HG03175 (cell line): ENCODE data around the gene CNMD.

ENCODE experiments used
- ATAC-seq: cut with Tn5 transposase; IDR thresholded peaks from one replicate; pipeline ENCODE4 v1.9.1; 2021; ENCODE audit warnings: mild to moderate bottlenecking, moderate library complexity; ENCODE audit not compliant: unreplicated experiment

The CNMD gene

GRCh38 chr13:52739468-52740071 is at the start of gene CNMD:
CNMD (minus strand) TSS chr13:52739820; CDS start chr13:52739701, 119 bp downstream.
- ATAC-seq, result no peak

DNA sequence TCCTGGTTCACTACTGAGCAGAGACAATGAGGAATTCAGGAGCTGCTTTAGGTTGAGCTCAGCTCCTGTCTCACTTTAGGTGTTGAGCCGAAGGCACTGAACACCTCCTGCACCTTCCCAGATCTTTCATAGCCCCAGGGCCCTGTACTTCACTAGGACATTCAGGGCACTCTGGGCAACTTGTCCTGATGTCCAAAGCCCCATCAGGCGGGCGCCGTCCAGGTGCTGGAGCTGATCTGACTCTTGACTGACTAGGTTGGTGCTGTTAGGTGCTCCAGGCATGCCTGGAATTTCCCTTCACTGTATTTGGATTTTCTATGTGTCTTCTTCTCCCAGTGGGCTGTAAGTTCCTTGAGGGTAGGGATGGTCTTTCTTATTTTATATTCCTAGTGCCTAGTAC is 48.4 kb upstream of the CNMD start:
- no peak for ATAC-seq

DNA sequence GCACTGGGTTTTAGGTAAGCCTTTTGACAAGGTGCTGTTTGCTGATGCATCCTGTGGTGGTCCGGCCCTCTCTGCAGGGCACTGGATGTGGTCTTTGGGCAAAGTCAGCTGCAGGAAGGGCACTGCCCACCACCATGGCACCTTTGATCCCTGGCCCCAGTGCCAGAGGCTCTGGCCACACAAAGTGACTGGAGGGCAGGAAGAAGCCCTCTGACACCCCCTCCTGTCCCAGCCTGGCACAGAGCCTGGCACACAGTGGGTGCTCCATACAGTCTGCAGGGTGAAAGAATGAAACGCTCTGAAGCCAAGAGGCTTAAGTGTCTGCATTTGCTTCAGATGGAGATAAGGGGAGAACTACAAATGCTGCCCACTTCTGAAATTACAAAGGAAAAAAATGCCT is 47.6 kb upstream of the CNMD start:
- ATAC-seq, result no peak

- ATAC-seq, result no peak
These were observed 47.1 kb upstream of the CNMD start for GRCh38 chr13:52786766-52787165.

- ATAC-seq, result no peak
These were observed 46.1 kb upstream of the CNMD start for GRCh38 chr13:52785739-52786138.

- no peak for ATAC-seq
These were observed 45.1 kb upstream of the CNMD start for GRCh38 chr13:52784591-52785340.

DNA sequence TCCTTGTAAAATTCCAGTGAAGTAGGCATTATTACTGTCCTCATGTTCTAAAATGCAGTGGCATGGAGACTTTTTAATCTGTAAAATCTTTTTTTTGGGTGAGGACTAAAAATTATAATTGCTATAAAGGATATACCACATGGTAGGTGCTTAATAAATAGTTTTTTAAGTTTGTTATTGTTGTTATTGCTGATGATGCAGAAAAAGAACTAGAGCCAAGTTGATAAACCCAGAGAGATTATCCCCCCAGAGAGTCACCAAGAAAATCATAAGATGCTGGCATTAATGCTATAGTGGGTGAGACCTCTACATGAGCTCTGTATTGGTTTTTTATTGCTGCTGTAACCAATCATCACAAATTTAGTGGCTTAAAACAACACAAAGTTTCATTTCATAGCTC is 44.3 kb upstream of the CNMD start:
- ATAC-seq, result no peak

GRCh38 chr13:52782471-52783448 is 43.1 kb upstream of the CNMD start:
- no peak for ATAC-seq

DNA sequence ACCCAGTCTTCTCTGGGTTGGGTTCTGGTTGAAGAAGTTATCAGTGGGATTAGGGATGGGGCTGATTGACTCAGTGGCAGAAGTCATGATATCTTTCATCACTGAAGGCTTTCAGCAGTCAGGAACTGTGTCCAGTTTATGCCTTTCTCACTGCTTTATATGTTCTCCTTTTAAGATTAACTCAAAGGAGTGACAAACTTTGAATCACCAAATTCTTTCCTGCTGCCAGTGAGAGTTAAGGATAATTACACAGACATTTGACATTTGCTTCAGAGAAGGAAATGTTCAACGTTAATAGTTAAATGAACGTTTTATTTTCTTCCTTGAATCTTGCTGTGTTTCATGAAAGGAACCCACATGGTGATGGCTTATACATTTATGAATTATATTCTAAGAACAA is 41.0 kb upstream of the CNMD start:
- no peak for ATAC-seq

DNA sequence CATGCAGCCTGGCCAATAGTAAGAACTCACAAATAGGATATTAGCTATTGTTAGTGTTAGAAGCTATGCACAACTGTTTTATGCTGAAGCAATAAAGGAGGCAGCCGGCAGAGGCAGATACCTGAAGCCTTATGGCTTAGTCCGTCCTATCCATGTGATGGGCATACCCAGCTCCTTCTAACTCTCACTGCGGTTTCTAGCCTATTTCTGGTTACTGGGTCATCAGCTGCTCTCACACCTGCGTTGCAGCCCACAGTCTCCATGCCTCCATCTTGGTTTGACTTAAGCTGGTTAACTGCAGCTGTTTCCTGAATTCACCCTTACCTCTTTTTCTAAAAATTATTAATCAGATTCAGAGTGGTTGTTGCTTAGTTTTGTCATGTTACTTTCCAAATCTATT is 40.5 kb upstream of the CNMD start:
- no peak for ATAC-seq

DNA sequence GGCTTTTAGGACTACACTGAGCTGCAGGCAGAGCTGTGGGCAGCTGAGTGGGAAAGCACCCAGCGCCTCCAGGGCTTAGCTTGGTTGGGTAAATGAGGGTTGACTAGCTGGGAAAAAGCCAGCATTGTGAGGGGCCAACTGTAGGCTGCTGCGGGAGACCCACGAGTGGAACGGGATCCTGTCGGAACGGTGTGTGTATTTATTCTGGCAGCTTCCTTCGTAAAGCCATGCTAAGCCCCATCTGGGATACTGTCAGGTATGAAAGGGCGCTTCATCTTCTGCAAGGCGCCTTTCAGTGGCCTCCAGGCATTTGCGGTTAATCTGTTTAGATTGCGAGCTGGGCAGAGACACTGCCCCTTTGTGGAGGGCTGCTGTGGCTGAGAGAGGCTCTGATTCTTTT is 39.5 kb upstream of the CNMD start:
- no peak for ATAC-seq

DNA sequence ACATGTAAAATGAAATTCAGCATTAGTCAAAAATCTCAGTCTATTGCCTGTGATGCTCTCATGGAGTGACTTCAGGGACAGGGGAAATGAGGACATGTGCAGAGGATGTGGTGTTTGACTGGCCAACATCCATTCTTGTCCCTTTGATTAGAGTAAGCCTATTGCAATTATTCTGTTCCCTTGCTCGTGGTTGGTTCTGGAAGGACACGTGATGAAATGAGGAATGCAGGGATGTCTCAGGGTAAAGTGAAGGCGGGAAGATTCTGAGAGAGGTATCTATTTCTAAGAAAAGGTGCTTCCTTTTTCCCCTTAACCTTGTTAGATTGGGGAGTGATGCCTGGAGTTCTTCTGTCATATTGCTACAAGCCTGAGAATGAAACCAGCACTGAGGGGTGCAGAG is 37.1 kb upstream of the CNMD start:
- ATAC-seq, result no peak

DNA sequence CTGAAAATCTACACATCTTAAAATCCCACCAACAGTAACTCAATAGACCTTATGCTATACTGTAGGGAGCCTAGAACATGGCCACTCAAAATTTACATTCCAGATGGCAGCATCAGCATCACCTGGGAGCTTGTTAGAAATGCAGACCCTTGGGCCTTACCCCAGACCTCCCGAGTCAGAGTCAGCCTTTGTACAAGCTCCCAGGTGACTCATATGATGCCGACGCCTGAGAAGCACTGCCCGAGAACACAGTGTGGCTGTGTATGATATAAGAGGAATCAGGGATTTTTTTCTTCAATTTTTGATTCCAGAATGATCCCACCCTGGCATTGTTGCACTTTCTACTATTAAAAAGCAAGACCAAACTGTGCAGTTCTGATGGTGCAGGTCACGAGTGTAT is 35.9 kb upstream of the CNMD start:
- ATAC-seq, result no peak

- ATAC-seq, result no peak
These were observed 28.4 kb upstream of the CNMD start for GRCh38 chr13:52767949-52768516.

DNA sequence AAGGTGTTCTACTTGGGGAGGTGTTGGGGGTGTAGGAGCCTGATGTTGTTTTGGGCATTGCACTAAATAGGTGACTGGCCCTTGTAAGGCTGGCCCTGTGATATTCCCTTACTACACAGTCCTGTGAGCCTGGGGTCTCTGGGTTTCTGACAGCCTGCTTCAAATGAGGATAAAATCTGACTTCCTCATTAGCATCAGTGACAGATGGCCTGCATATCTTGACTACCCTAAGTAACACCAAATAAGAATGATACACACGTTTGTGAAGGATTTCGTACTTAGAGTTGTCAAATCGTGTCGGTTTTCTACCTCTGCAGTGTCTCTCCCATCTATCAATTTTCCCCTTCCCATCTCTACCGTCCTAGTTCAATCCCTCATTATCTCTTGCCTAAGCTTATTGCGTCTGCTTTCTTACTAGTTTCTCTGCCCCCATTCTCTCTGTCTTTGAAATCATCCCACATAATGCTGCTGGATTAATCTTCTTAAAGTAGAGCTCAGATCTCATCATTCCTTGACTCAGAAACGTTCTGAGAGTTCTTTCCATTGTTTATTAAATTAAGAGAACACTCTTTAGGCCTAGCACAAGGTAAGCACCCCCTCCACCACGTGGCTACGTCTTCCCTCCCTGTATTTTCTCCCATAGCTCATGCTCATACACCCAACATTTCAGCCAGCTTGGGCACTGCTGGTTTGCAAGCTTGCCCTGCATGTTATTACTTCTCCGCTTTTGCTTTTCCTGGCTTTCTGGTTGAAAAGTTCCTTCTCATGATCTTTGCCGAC is 26.2 kb upstream of the CNMD start:
- no peak for ATAC-seq

- ATAC-seq, result no peak
These were observed 20.5 kb upstream of the CNMD start for GRCh38 chr13:52760077-52760476.

DNA sequence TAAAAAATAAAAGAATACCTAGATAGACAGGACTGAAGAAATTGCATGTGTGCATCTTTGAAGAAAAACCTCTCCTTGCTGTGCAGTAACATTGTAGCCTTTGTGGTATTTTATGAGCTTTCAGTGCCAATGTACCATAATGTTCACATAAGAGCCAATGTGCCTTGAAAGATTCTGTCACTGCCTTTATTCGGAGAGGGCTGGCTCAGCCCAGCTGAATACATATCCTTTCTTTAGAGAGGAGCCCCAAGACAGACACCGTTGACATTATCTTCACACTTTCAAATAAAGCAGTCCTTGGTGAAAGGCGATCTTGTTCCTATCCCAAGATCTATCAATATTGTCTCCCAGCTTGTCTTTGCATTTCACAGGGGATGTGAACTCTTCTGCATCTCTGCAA is 18.5 kb upstream of the CNMD start:
- ATAC-seq, result no peak

GRCh38 chr13:52751196-52751595 is 11.6 kb upstream of the CNMD start:
- ATAC-seq, result no peak

- ATAC-seq, result no peak
These were observed 11.1 kb upstream of the CNMD start for GRCh38 chr13:52750713-52751112.

- ATAC-seq, result no peak
These were observed 9.8 kb upstream of the CNMD start for GRCh38 chr13:52749419-52749818.

DNA sequence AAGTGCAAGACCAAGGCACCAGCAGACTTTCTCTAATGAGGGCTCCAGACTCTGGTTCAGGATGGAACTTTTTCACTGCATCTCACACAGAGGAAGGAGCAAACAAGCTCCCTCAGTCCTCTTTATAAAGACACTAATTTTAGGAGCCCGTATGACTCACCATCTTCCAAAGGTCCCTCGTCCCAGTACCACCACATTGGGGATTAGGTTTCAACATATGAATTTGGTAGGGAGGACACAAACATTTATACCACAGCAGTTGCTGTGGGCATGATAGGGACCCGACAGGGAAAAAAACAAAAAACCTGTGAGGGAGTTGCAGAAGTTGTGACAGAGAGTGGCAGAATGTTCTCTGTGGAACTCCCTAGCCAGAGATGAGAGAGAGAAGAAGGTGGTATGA is 6.5 kb upstream of the CNMD start:
- no peak for ATAC-seq
